GM12878 (cell line): ENCODE results near the gene ADM. TPM values are rescaled to one million over a fixed set of nuclear protein-coding genes. Genes with fewer than 3 reads are reported as not detected.

ENCODE experiments used
- ATAC-seq: fragments of 200-7000 bp; cut with Tn5 transposase; 3 replicates; pipeline ENCODE4 v1.9.1; 2020; ENCODE audit warnings: mild to moderate bottlenecking, moderate library complexity
- BruUV-seq: library from RNA; stranded (reverse); fragments of 400-500 nt; replicated peaks from 2 replicates; lab custom pipeline; 2021; lab: Mats Ljungman, UMichigan
- CTCF ChIA-PET: fragments of 300-600 bp; sonication (Branson Sonifier 250); formaldehyde crosslinking; extraction: SDS; loops from one replicate; lab custom pipeline; 2021; ENCODE audit warnings: inconsistent platforms; lab: Yijun Ruan, JAX
- POLR2A ChIA-PET: fragments of 350-600 bp; formaldehyde crosslinking; extraction: SDS; loops from one replicate; lab custom pipeline; 2021; ENCODE audit warnings: inconsistent platforms; lab: Charles Lee
- RAD21 ChIA-PET: fragments of 300-600 bp; sonication (Branson Sonifier 250); formaldehyde crosslinking; loops from one replicate; lab custom pipeline; 2023; ENCODE audit warnings: antibody characterized with exemption; ENCODE audit not compliant: unreplicated experiment; lab: Charles Lee
- SMC1A ChIA-PET: fragments of 300-600 bp; sonication (Branson Sonifier 250); formaldehyde crosslinking; loops from one replicate; lab custom pipeline; 2023; ENCODE audit not compliant: unreplicated experiment, uncharacterized antibody; lab: Charles Lee
- DNase-seq: peaks from one replicate; pipeline ENCODE4 v3.0.0-alpha.2; 2011; ENCODE audit warnings: low read depth, low spot score
- FAIRE-seq: peaks from 3 replicates; lab custom pipeline; 2011; peaks lifted over from hg19 to GRCh38; lab: Jason Lieb, UNC
- H2AFZ ChIP-seq: 2 replicates; pipeline ENCODE4 v1.6.0; 2011; ENCODE audit warnings: low read depth, low read length, control low read depth; ENCODE audit not compliant: control insufficient read depth
- H3K27ac ChIP-seq: 2 replicates; pipeline ENCODE4 v1.5.1; 2011; ENCODE audit warnings: control low read depth; ENCODE audit not compliant: control insufficient read depth, insufficient read depth
- H3K27me3 ChIP-seq, 2 experiments: replicated peaks in 1 of 2; 2 replicates each; pipeline versions ENCODE4 v1.6.0 to v1.6.1; 2011; ENCODE audit warnings: low read length in 1 of 2; ENCODE audit not compliant: control insufficient read depth in 2 of 2, insufficient read depth in 2 of 2
- H3K36me3 ChIP-seq, 2 experiments: 2 replicates each; pipeline ENCODE4 v1.5.1; 2011; ENCODE audit warnings: low read length in 1 of 2; ENCODE audit not compliant: control insufficient read depth in 2 of 2, insufficient read depth in 2 of 2
- H3K4me1 ChIP-seq: 2 replicates; pipeline ENCODE4 v1.6.1; 2011; ENCODE audit warnings: mild to moderate bottlenecking, low read length, moderate library complexity, mixed read lengths; ENCODE audit not compliant: control insufficient read depth, insufficient read depth
- H3K4me2 ChIP-seq: 2 replicates; pipeline ENCODE4 v1.6.0; 2011; ENCODE audit warnings: control low read depth; ENCODE audit not compliant: control insufficient read depth, insufficient read depth
- H3K4me3 ChIP-seq: fragments of 200-600 bp; sonication (generic); 2 replicates; pipeline ENCODE4 v1.5.1; 2016
- H3K79me2 ChIP-seq: 2 replicates; pipeline ENCODE4 v1.6.0; 2011; ENCODE audit warnings: low read length; ENCODE audit not compliant: control insufficient read depth, insufficient read depth
- H3K9ac ChIP-seq: 2 replicates; pipeline ENCODE4 v1.8.0; 2011; ENCODE audit warnings: low read length, control low read depth, mixed read lengths; ENCODE audit not compliant: control insufficient read depth, insufficient read depth
- H3K9me3 ChIP-seq: replicated peaks from 3 replicates; pipeline ENCODE4 v1.5.1; 2011; ENCODE audit warnings: mild to moderate bottlenecking, low read length; ENCODE audit not compliant: control insufficient read depth, insufficient read depth
- H4K20me1 ChIP-seq: 2 replicates; pipeline ENCODE4 v1.6.0; 2011; ENCODE audit not compliant: control insufficient read depth, insufficient read depth
- CEBPB ChIP-seq, 2 experiments: fragments of 150-350 bp in 1 of 2; IDR thresholded peaks; 2 replicates each; pipeline ENCODE4 v1.6.1; 2012 to 2014; ENCODE audit warnings: low read depth in 2 of 2, low read length in 2 of 2, borderline replicate concordance in 1 of 2, inconsistent platforms in 1 of 2
- ESRRA ChIP-seq: IDR thresholded peaks from 2 replicates; pipeline ENCODE4 v1.6.1; 2012; ENCODE audit warnings: mild to moderate bottlenecking, low read length, improper control_type of control experiment
- FOXM1 ChIP-seq: IDR thresholded peaks from 2 replicates; pipeline ENCODE4 v1.6.1; 2012; ENCODE audit warnings: low read depth, mild to moderate bottlenecking, inconsistent platforms, low read length, moderate library complexity
- HDAC6 ChIP-seq: fragments of 200-600 bp; sonication (generic); IDR thresholded peaks from one replicate; pipeline ENCODE4 v1.8.0; 2017; ENCODE audit warnings: antibody characterized with exemption; ENCODE audit not compliant: unreplicated experiment
- IKZF2 ChIP-seq, 2 experiments: fragments of 450-650 bp; IDR thresholded peaks; 2 replicates each; pipeline ENCODE4 v1.6.1; 2017; ENCODE audit warnings: mild to moderate bottlenecking in 2 of 2, moderate library complexity in 2 of 2
- KDM1A ChIP-seq: fragments of 200-600 bp; sonication (generic); IDR thresholded peaks from 2 replicates; pipeline ENCODE4 v1.6.1; 2016; ENCODE audit warnings: borderline replicate concordance
- MLLT1 ChIP-seq: fragments of 450-650 bp; IDR thresholded peaks from 2 replicates; pipeline ENCODE4 v1.6.1; 2016; ENCODE audit warnings: mild to moderate bottlenecking
- MYB ChIP-seq: fragments of 150-350 bp; IDR thresholded peaks from 2 replicates; pipeline ENCODE4 v1.6.1; 2014; ENCODE audit warnings: mild to moderate bottlenecking, low read depth, low read length, borderline replicate concordance
- NRF1 ChIP-seq: conservative IDR thresholded peaks from 2 replicates; pipeline ENCODE4 v1.6.1; 2011; ENCODE audit warnings: mild to moderate bottlenecking, low read depth, low read length, improper control_type of control experiment
- SMAD1 ChIP-seq: fragments of 450-650 bp; IDR thresholded peaks from 2 replicates; pipeline ENCODE4 v1.6.1; 2018; ENCODE audit warnings: mild to moderate bottlenecking, low read depth; ENCODE audit not compliant: partially characterized antibody
- SREBF2 ChIP-seq: IDR thresholded peaks from 2 replicates; pipeline ENCODE4 v1.6.1; 2012; ENCODE audit warnings: mild to moderate bottlenecking, low read length
- SUZ12 ChIP-seq: fragments of 200-600 bp; sonication (generic); IDR thresholded peaks from one replicate; pipeline ENCODE4 v1.6.1; 2018; ENCODE audit warnings: antibody characterized with exemption, mild to moderate bottlenecking; ENCODE audit not compliant: unreplicated experiment
- TCF12 ChIP-seq: IDR thresholded peaks from 2 replicates; pipeline ENCODE4 v1.6.1; 2011; ENCODE audit warnings: low read depth, mild to moderate bottlenecking, low read length
- WRNIP1 ChIP-seq: IDR thresholded peaks from 2 replicates; pipeline ENCODE4 v1.6.1; 2011; ENCODE audit warnings: low read depth, low read length, improper control_type of control experiment, borderline replicate concordance
- ZNF622 ChIP-seq: fragments of 450-650 bp; IDR thresholded peaks from 2 replicates; pipeline ENCODE4 v1.6.1; 2017; ENCODE audit warnings: mild to moderate bottlenecking, inconsistent platforms
- ZZZ3 ChIP-seq: IDR thresholded peaks from 2 replicates; pipeline ENCODE4 v1.6.1; 2011; ENCODE audit warnings: low read depth; ENCODE audit not compliant: control insufficient read depth, insufficient read length
- WGBS: methylation state at CpG from one replicate; pipeline ENCODE4 v1.1.6; 2016; ENCODE audit warnings: low lambda C conversion rate; ENCODE audit not compliant: insufficient replicate concordance, insufficient coverage; ENCODE audit errors: missing lambda C conversion rate; 5-methylcytosine and 5-hydroxymethylcytosine counted together
- in situ Hi-C: fragments of 300-500 bp; cut with MboI; formaldehyde crosslinking; loops from 9 replicates; pipeline ENCODE4 v1.14.3; 2018; ENCODE audit warnings: mixed read lengths
- intact Hi-C: fragments of 100-400 bp; cut with micrococcal nuclease; formaldehyde crosslinking; loops from one replicate; pipeline ENCODE4 v1.14.2; 2022; ENCODE audit not compliant: unreplicated experiment
- polyA plus RNA-seq, 11 experiments: library from polyadenylated mRNA; depleted of rRNA in 4 of 11; unstranded in 6 of 11; stranded (reverse) in 5 of 11; fragments of >200 nt; fragmentation: Nextera tagmentation in 4 of 11; fragmentation: Illumina TruSeq in 1 of 11; extraction: Ambion mirVana in 4 of 11; extraction: Trizol in 1 of 11; gene quantifications; 1 replicate in 1 of 11; 2 replicates in 10 of 11; pipeline versions ENCODE4 v1.2.1 to v1.2.3, GENCODE V29; 2011 to 2016; ENCODE audit warnings: inconsistent platforms in 2 of 11, missing spikeins in 2 of 11, low read depth in 1 of 11
- total RNA-seq, 4 experiments: library from RNA; depleted of rRNA in 3 of 4; stranded (reverse); fragments of >200 nt in 3 of 4; fragmentation: Illumina TruSeq in 1 of 4; extraction: Trizol in 1 of 4; gene quantifications; 2 replicates each; pipeline versions ENCODE4 v1.2.1 to v1.2.3, GENCODE V29; 2013 to 2021
- TF ChIP-seq, protein P1 (sequence below): fragments of 450-650 bp; IDR thresholded peaks from 2 replicates; pipeline ENCODE4 v1.6.1; 2016; ENCODE audit warnings: mild to moderate bottlenecking, moderate library complexity, borderline replicate concordance

The ADM gene
- total and polyA plus RNA-seq, 10 of the 15 experiments (the other 5 are each of a cell fraction or from before 2014, with no cell fraction given) = 0.11 to 4.2 (median 0.21) TPM; not detected in 7

DNA sequence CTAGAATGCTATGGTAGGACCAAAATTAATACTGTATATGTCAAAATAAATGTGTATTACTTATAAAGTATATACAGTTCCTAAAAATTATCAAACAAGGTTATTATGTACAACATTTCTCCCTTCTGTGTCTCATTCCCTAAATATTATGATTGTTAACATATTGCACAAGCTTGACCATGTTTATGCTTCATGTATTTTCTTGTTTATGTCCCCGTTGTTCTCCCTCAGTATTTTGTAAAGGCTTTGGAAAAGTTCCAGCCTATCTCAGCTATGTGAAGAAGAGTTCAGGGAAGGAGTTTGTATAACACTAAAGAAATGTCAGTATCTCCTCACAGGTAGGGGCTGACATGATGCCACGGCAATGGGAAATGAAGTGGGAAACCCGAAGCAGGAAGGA, 19.6 kb downstream of the ADM start (continued):
- no peak for TF ChIP-seq TCF12
- no peak for TF ChIP-seq SMAD1
- no peak for TF ChIP-seq ZZZ3
- no peak for TF ChIP-seq ZNF622
- no peak for TF ChIP-seq MLLT1
- TF ChIP-seq IKZF2 (IDR thresholded peaks at IDR 0.05) = no peak
- no peak for TF ChIP-seq KDM1A

DNA sequence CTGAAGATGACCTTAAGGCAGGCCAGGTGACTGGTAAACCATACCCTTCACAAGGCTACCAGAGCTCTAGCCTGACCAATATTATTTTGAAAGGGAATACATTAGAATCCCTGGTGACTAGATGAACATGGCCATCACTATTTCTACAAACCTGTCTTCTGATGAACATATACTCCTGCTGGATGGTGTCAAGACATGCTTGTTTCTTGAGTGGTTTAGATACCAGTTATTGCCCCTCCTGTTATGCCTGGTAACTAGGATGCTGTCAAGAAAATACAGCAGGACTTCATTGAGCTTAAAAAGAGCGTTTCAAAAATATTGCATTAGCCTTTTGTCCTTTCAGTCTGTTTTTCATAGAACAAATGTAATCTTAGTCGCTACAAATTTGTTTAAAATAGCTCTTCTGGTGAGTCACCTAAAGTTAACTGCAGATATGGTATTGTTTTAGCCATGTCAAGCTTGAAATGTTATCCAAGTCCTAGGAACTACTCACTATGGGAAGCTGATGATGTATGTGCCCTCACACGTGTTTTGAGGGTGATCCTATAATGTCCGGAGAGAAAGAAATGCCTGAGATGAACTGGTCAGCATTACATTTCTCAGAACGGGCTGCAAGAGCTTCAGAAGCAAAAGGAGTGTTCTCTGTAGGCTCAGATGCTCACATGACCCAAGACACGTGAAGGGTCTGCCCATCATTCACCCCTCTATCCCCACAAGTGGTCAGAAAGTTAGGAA, 20.6 kb downstream of the ADM start:
- RAD21 ChIA-PET = interaction anchor here (0.6 to 3.2 kb wide), 6 partner anchors 15 to 453 kb away, joined by 3 to 14 read pairs (median 8); no protein-coding TSS in a partner anchor
- intact Hi-C loops = no loop called here
- TF ChIP-seq, protein P1, sequence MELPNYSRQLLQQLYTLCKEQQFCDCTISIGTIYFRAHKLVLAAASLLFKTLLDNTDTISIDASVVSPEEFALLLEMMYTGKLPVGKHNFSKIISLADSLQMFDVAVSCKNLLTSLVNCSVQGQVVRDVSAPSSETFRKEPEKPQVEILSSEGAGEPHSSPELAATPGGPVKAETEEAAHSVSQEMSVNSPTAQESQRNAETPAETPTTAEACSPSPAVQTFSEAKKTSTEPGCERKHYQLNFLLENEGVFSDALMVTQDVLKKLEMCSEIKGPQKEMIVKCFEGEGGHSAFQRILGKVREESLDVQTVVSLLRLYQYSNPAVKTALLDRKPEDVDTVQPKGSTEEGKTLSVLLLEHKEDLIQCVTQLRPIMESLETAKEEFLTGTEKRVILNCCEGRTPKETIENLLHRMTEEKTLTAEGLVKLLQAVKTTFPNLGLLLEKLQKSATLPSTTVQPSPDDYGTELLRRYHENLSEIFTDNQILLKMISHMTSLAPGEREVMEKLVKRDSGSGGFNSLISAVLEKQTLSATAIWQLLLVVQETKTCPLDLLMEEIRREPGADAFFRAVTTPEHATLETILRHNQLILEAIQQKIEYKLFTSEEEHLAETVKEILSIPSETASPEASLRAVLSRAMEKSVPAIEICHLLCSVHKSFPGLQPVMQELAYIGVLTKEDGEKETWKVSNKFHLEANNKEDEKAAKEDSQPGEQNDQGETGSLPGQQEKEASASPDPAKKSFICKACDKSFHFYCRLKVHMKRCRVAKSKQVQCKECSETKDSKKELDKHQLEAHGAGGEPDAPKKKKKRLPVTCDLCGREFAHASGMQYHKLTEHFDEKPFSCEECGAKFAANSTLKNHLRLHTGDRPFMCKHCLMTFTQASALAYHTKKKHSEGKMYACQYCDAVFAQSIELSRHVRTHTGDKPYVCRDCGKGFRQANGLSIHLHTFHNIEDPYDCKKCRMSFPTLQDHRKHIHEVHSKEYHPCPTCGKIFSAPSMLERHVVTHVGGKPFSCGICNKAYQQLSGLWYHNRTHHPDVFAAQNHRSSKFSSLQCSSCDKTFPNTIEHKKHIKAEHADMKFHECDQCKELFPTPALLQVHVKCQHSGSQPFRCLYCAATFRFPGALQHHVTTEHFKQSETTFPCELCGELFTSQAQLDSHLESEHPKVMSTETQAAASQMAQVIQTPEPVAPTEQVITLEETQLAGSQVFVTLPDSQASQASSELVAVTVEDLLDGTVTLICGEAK = no peak
- TF ChIP-seq WRNIP1 (no peak), MYB (no peak), FOXM1 (no peak), ESRRA (no peak), NRF1 (no peak), CEBPB (IDR thresholded peaks at IDR 0.05; ENCODE audit: borderline replicate concordance in 1 of 2, low read depth in 2 of 2, low read length in 2 of 2) (no peak), SREBF2 (no peak), SUZ12 (no peak), HDAC6 (no peak)

More for the DNA sequence above, 20.6 kb downstream of the ADM start:
- in situ Hi-C loops = loop anchor here (10.0 kb wide), 1 partner anchor 561 kb away; no protein-coding TSS in a partner anchor
- no peak for DNase-seq
- Histone ChIP-seq H3K4me1 (no peaks in the 10 kb centered on the region), H3K27ac (no peak overlapping the region), H3K4me2 (no peak overlapping the region), H3K27me3 (0 out of 4 replicates have a peak, but pooled peaks cover 0 to 1% of the 10 kb centered on the region in 2 experiments), H3K9me3 (no peaks in the 10 kb centered on the region), H3K4me3 (no peak overlapping the region), H3K9ac (no peak overlapping the region), H4K20me1 (no peaks in the 10 kb centered on the region), H3K36me3 (no peaks in the 10 kb centered on the region), H2AFZ (no peak overlapping the region), H3K79me2 (no peaks in the 10 kb centered on the region)
- ChIA-PET POLR2A (interaction anchor here (0.7 kb wide), 1 partner anchor 113 kb away, joined by 3 read pairs; no protein-coding TSS in a partner anchor), SMC1A (interaction anchor here (0.7 to 6.5 kb wide), 10 partner anchors 11 to 465 kb away, joined by 3 to 55 read pairs (median 10); partner anchors contain the start of gene ADM), CTCF (interaction anchor here (1.0 to 4.6 kb wide), 8 partner anchors 11 to 576 kb away, joined by 3 to 52 read pairs (median 10); no protein-coding TSS in a partner anchor)
- WGBS = 8% methylated on average over 6 of the region's 6 CpGs
- no TSS peak for BruUV-seq
- no peak for ATAC-seq
- no peak for FAIRE-seq
